Naive B cell (primary cell): ENCODE measurements around the gene DENND4A. TPM values are rescaled to one million over a fixed set of nuclear protein-coding genes. Genes with fewer than 3 reads are reported as not detected.
A peak's percentile ranks its signal among the peaks of the same experiment; 100 is the strongest.

Experiments
- ATAC-seq, 2 donors: fragments of 150-1000 bp; cut with Tn5 transposase; 2 replicates each; pipeline ENCODE4 v1.10.0; 2021; ENCODE audit warnings: low read depth in 2 of 2, mild to moderate bottlenecking in 2 of 2, moderate library complexity in 2 of 2
- DNase-seq: peaks from one replicate; pipeline ENCODE4 v3.0.0; 2022
- H3K27ac Mint-ChIP-seq, 6 donors: one replicate each; pipeline ENCODE4 v1.8.0; 2020 to 2022; ENCODE audit warnings: mild to moderate bottlenecking in 6 of 6, mixed read lengths in 6 of 6, moderate library complexity in 5 of 6, inconsistent platforms in 2 of 6
- H3K27me3 Mint-ChIP-seq, 3 donors: one replicate each; pipeline ENCODE4 v1.8.0; 2021 to 2022; ENCODE audit warnings: mixed read lengths in 3 of 3, mild to moderate bottlenecking in 1 of 3
- H3K36me3 Mint-ChIP-seq, 2 donors: one replicate each; pipeline ENCODE4 v1.8.0; 2020 to 2022; ENCODE audit warnings: mixed read lengths in 2 of 2, inconsistent platforms in 1 of 2, mild to moderate bottlenecking in 1 of 2
- H3K4me1 Mint-ChIP-seq, 3 donors: one replicate each; pipeline ENCODE4 v1.8.0; 2020 to 2022; ENCODE audit warnings: mixed read lengths in 3 of 3, inconsistent platforms in 1 of 3, mild to moderate bottlenecking in 1 of 3, moderate library complexity in 1 of 3
- H3K4me3 Mint-ChIP-seq, 8 donors: one replicate each; pipeline ENCODE4 v1.8.0; 2020 to 2022; ENCODE audit warnings: mild to moderate bottlenecking in 8 of 8, mixed read lengths in 8 of 8, moderate library complexity in 8 of 8, inconsistent platforms in 2 of 8
- H3K9me3 Mint-ChIP-seq, 7 donors: one replicate each; pipeline ENCODE4 v1.8.0; 2020 to 2022; ENCODE audit warnings: mixed read lengths in 7 of 7, mild to moderate bottlenecking in 5 of 7, inconsistent platforms in 2 of 7, moderate library complexity in 1 of 7
- polyA plus RNA-seq, 6 donors: library from polyadenylated mRNA; unstranded; fragments of 300-500 nt; fragmentation: Illumina TruSeq; gene quantifications; one replicate each; pipeline ENCODE4 v1.2.3, GENCODE V29; 2021; ENCODE audit warnings: low read depth in 6 of 6

DENND4A gene
- polyA plus RNA-seq, 6 donors from 2014 or later = 18.3 to 38.9 (median 26.8) TPM

- H3K27me3 Mint-ChIP-seq = no peaks in the 10 kb centered on the region
- no peaks in the 10 kb centered on the region for H3K9me3 Mint-ChIP-seq
- H3K36me3 Mint-ChIP-seq = peaks cover 7 to 12% of the 10 kb centered on the region in 2 donors
- H3K27ac Mint-ChIP-seq = peak overlapping the region; percentile 89 to 99 (median 96)
- H3K4me3 Mint-ChIP-seq = peak overlapping the region; percentile 46 to 90 (median 66)
- peak; percentile 75 for ATAC-seq
- peaks cover 44 to 55% (median 47%) of the 10 kb centered on the region in 3 donors for H3K4me1 Mint-ChIP-seq
- peak; percentile 80 for DNase-seq
Observed at GRCh38 chr15:65773386-65774111, 18.5 kb downstream of the DENND4A start.

- peak overlapping the region; percentile 89 to 99 (median 96) for H3K27ac Mint-ChIP-seq
- H3K4me3 Mint-ChIP-seq = peak overlapping the region; percentile 46 to 90 (median 66)
- H3K36me3 Mint-ChIP-seq = peaks cover 7 to 12% of the 10 kb centered on the region in 2 donors
- ATAC-seq (no peak), DNase-seq (no peak)
- no peaks in the 10 kb centered on the region for H3K27me3 Mint-ChIP-seq
- H3K4me1 Mint-ChIP-seq = peaks cover 45 to 55% (median 53%) of the 10 kb centered on the region in 3 donors
- peaks cover 0 to under 1% (median 0%) of the 10 kb centered on the region in 7 donors for H3K9me3 Mint-ChIP-seq
Observed at GRCh38 chr15:65772930-65773329, 19.2 kb downstream of the DENND4A start.

- H3K4me3 Mint-ChIP-seq = peak overlapping the region in 7 of 8 donors; percentile 23 to 72 (median 61)
- peaks cover 0 to 2% (median 0%) of the 10 kb centered on the region in 7 donors for H3K9me3 Mint-ChIP-seq
- H3K27me3 Mint-ChIP-seq = no peaks in the 10 kb centered on the region
- ATAC-seq (no peak), DNase-seq (no peak)
- H3K36me3 Mint-ChIP-seq = peaks cover 11 to 12% of the 10 kb centered on the region in 2 donors
- peaks cover 53 to 64% (median 57%) of the 10 kb centered on the region in 3 donors for H3K4me1 Mint-ChIP-seq
- peak overlapping the region; percentile 83 to 99 (median 92) for H3K27ac Mint-ChIP-seq
Observed at GRCh38 chr15:65771870-65772269, 20.2 kb downstream of the DENND4A start.

GRCh38 chr15:65769482-65769881 is 22.6 kb downstream of the DENND4A start:
- Mint-ChIP-seq H3K27me3 (no peaks in the 10 kb centered on the region), H3K9me3 (peaks cover 0 to 2% (median 0%) of the 10 kb centered on the region in 7 donors), H3K4me3 (peak overlapping the region in 1 of 8 donors; percentile 8), H3K4me1 (peaks cover 55 to 84% (median 60%) of the 10 kb centered on the region in 3 donors), H3K27ac (peak overlapping the region in 1 of 6 donors; percentile 68), H3K36me3 (peaks cover 11 to 12% of the 10 kb centered on the region in 2 donors)
- DNase-seq = no peak
- no peak for ATAC-seq

GRCh38 chr15:65767895-65768294 is 24.2 kb downstream of the DENND4A start:
- peaks cover 0 to 2% (median 0%) of the 10 kb centered on the region in 7 donors for H3K9me3 Mint-ChIP-seq
- DNase-seq = no peak
- H3K4me3 Mint-ChIP-seq = peak overlapping the region in 1 of 8 donors; percentile 15
- peaks cover 49 to 80% (median 55%) of the 10 kb centered on the region in 3 donors for H3K4me1 Mint-ChIP-seq
- no peaks in the 10 kb centered on the region for H3K27me3 Mint-ChIP-seq
- peaks cover 11 to 12% of the 10 kb centered on the region in 2 donors for H3K36me3 Mint-ChIP-seq
- peak overlapping the region; percentile 43 to 93 (median 78) for H3K27ac Mint-ChIP-seq
- ATAC-seq = peak in 1 of 2 donors; percentile 26

DNA sequence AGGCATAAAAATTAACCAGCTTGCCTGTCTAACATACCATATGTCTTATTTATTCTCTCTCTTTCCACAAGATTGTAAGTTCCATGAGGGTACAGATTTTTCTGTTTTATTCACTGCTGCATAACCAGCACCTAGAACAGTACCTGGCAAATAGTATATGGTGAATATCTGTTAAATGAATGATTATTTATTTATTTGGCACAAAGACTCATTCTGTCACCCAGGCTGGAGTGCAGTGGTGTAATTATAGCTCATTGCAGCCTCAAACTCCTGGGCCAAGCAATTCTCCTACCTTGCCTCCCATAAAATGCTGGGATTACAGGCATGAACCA is 24.9 kb downstream of the DENND4A start:
- Mint-ChIP-seq H3K4me1 (peaks cover 49 to 81% (median 61%) of the 10 kb centered on the region in 3 donors), H3K27ac (peak overlapping the region in 4 of 6 donors; percentile 47 to 93 (median 82)), H3K4me3 (peak overlapping the region in 2 of 8 donors; percentile 19 to 36), H3K9me3 (peaks cover 0 to 2% (median 0%) of the 10 kb centered on the region in 7 donors), H3K36me3 (peaks cover 11 to 12% of the 10 kb centered on the region in 2 donors), H3K27me3 (no peaks in the 10 kb centered on the region)
- no peak for DNase-seq
- ATAC-seq = no peak

GRCh38 chr15:65766422-65767263 is 25.4 kb downstream of the DENND4A start:
- H3K36me3 Mint-ChIP-seq = peaks cover 7 to 10% of the 10 kb centered on the region in 2 donors
- DNase-seq (no peak), ATAC-seq (no peak)
- H3K4me1 Mint-ChIP-seq = peaks cover 46 to 80% (median 59%) of the 10 kb centered on the region in 3 donors
- H3K4me3 Mint-ChIP-seq = peak overlapping the region in 2 of 8 donors; percentile 12 to 65
- no peaks in the 10 kb centered on the region for H3K27me3 Mint-ChIP-seq
- H3K9me3 Mint-ChIP-seq = peaks cover 0 to 2% (median 0%) of the 10 kb centered on the region in 7 donors
- peak overlapping the region; percentile 10 to 93 (median 81) for H3K27ac Mint-ChIP-seq

DNA sequence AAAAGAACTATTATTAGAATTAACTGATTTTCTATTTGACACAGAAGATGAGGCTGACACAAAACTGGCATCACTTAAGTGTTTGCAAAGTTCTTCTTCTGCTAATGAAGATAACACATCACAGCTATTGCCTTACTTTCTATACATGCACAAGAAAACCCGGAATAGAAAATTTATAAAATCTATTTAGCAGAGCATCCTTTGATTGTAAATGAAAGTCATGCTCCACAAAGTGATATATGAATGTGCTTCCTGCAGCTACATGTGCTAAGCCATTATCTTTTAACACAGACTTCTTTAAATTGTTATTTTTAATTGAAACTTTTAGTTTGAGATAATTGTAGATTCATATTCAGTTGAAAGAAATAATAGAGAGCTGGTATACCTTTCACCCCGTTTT is 27.0 kb downstream of the DENND4A start:
- Mint-ChIP-seq H3K27ac (peak overlapping the region in 1 of 6 donors; percentile 71), H3K36me3 (peaks cover 0 to 4% of the 10 kb centered on the region in 2 donors), H3K9me3 (peaks cover 0 to 2% (median 0%) of the 10 kb centered on the region in 7 donors), H3K27me3 (no peaks in the 10 kb centered on the region), H3K4me3 (peak overlapping the region in 1 of 8 donors; percentile 35), H3K4me1 (peaks cover 41 to 80% (median 55%) of the 10 kb centered on the region in 3 donors)
- no peak for ATAC-seq
- no peak for DNase-seq

DNA sequence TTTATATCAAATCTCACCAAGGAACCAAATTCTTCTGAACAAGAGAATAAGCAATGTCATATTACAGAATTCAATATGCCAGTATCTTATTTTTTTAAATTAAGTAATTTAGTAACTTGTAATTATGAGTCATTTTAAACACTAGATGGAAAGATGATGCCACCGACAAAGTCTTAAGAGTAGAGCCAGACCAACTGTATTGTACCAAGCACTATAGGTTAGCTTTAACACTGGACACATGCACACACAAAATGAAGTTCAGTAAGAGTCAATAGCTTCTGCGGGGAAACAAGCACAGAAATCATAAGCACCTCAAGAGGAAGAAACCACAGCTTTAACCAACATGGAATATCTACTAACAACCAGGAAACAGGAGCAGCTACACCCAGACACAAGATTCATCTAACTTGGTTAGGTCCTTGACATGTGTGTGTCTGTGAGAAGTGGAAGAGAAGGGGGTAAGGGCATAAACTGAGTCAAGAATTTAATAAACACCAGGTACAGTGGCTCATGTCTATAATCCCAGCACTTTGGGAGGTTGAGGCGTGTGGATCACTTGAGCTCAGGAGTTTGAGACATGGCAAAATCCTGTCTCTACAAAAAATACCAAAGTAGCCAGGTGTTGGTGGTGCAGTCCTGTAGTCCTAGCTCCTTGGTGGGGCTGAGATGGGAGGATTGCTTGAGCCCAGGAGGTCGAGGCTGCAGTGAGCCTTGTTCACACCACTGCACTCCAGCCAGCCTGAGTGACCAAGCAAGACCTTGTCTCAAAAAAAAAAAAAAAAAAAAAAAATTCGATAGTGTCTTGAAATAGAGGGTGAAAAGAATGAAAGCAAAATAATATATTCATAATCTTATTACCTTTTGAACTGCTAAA is 28.9 kb downstream of the DENND4A start:
- ATAC-seq = no peak
- H3K27me3 Mint-ChIP-seq = no peaks in the 10 kb centered on the region
- peaks cover 0 to 4% of the 10 kb centered on the region in 2 donors for H3K36me3 Mint-ChIP-seq
- H3K27ac Mint-ChIP-seq = peak overlapping the region in 5 of 6 donors; percentile 3 to 84 (median 27)
- H3K4me3 Mint-ChIP-seq = peak overlapping the region in 7 of 8 donors; percentile 3 to 72 (median 43)
- peaks cover 0 to 2% (median 0%) of the 10 kb centered on the region in 7 donors for H3K9me3 Mint-ChIP-seq
- DNase-seq = no peak
- peaks cover 37 to 70% (median 51%) of the 10 kb centered on the region in 3 donors for H3K4me1 Mint-ChIP-seq

DNA sequence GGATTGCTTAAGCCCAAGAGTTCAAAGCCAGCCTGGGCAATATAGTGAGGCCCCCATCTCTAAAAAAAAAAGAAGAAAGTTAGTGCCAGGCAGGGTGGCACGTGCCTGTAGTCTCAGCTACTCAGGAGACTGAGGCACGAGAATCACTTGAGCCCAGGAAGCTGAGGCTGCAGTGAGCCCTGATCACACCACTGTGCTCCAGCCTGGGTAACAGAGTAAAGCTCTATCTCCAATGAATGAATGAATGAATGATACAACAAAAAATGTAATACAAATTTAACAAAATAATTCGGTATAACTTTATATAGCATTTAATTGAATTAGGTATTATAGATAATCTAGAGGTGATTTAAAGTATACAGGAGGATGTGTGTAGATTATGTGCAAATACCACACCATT is 29.7 kb downstream of the DENND4A start:
- no peak for ATAC-seq
- Mint-ChIP-seq H3K9me3 (no peaks in the 10 kb centered on the region), H3K36me3 (no peaks in the 10 kb centered on the region), H3K27me3 (no peaks in the 10 kb centered on the region), H3K27ac (peak overlapping the region in 4 of 6 donors; percentile 23 to 84 (median 36)), H3K4me3 (peak overlapping the region in 1 of 8 donors; percentile 16), H3K4me1 (peaks cover 30 to 67% (median 43%) of the 10 kb centered on the region in 3 donors)
- no peak for DNase-seq

GRCh38 chr15:65761210-65761926 is 30.7 kb downstream of the DENND4A start:
- H3K36me3 Mint-ChIP-seq = no peaks in the 10 kb centered on the region
- ATAC-seq = peak in 1 of 2 donors; percentile 30
- no peaks in the 10 kb centered on the region for H3K9me3 Mint-ChIP-seq
- peak overlapping the region in 5 of 8 donors; percentile 24 to 78 (median 58) for H3K4me3 Mint-ChIP-seq
- H3K4me1 Mint-ChIP-seq = peaks cover 20 to 65% (median 33%) of the 10 kb centered on the region in 3 donors
- H3K27ac Mint-ChIP-seq = peak overlapping the region in 5 of 6 donors; percentile 1 to 96 (median 84)
- H3K27me3 Mint-ChIP-seq = no peaks in the 10 kb centered on the region
- DNase-seq = no peak

- H3K27ac Mint-ChIP-seq = peak overlapping the region in 3 of 6 donors; percentile 57 to 75 (median 63)
- H3K4me3 Mint-ChIP-seq = no peak overlapping the region
- ATAC-seq (no peak), DNase-seq (no peak)
- H3K27me3 Mint-ChIP-seq = no peaks in the 10 kb centered on the region
- H3K36me3 Mint-ChIP-seq = peaks cover 0 to 7% of the 10 kb centered on the region in 2 donors
- H3K4me1 Mint-ChIP-seq = peaks cover 16 to 56% (median 21%) of the 10 kb centered on the region in 3 donors
- no peaks in the 10 kb centered on the region for H3K9me3 Mint-ChIP-seq
Observed at GRCh38 chr15:65759441-65759840, 32.7 kb downstream of the DENND4A start.
